GM23338 (cell line): ENCODE results near the gene MR1. TPM values are rescaled to one million over a fixed set of nuclear protein-coding genes. Genes with fewer than 3 reads are reported as not detected.

ENCODE experiments used
- ATAC-seq: fragments of 200-7000 bp; cut with Tn5 transposase; 3 replicates; pipeline ENCODE4 v1.9.1; 2020
- DNase-seq: peaks from one replicate; pipeline ENCODE4 v3.0.0-alpha.2; 2015; ENCODE audit warnings: low spot score
- H2AFZ ChIP-seq: fragments of 200-600 bp; sonication (generic); 2 replicates; pipeline ENCODE4 v1.8.0; 2016; ENCODE audit warnings: antibody characterized with exemption, mild to moderate bottlenecking, moderate library complexity
- H3F3A ChIP-seq: fragments of 200-600 bp; sonication (generic); replicated peaks from 2 replicates; pipeline ENCODE4 v1.8.0; 2017; ENCODE audit warnings: antibody characterized with exemption, mixed run types, low read depth
- H3K27ac ChIP-seq: fragments of 200-600 bp; sonication (generic); 2 replicates; pipeline ENCODE4 v1.6.1; 2016; ENCODE audit warnings: low read depth
- H3K27me3 ChIP-seq: fragments of 200-600 bp; sonication (generic); 2 replicates; pipeline ENCODE4 v1.8.0; 2016; ENCODE audit warnings: mild to moderate bottlenecking, mixed run types, moderate library complexity; ENCODE audit not compliant: insufficient read depth
- H3K36me3 ChIP-seq: fragments of 200-600 bp; sonication (generic); 2 replicates; pipeline ENCODE4 v1.8.0; 2016; ENCODE audit warnings: mild to moderate bottlenecking; ENCODE audit not compliant: insufficient read depth
- H3K4me1 ChIP-seq: fragments of 200-600 bp; sonication (generic); 2 replicates; pipeline ENCODE4 v1.8.0; 2016; ENCODE audit warnings: mild to moderate bottlenecking, moderate library complexity; ENCODE audit not compliant: insufficient read depth
- H3K4me2 ChIP-seq: fragments of 200-600 bp; sonication (generic); 2 replicates; pipeline ENCODE4 v1.7.1; 2017; ENCODE audit warnings: mixed run types
- H3K4me3 ChIP-seq: fragments of 200-600 bp; sonication (generic); 2 replicates; pipeline ENCODE4 v1.6.1; 2016; ENCODE audit warnings: mixed run types
- H3K79me2 ChIP-seq: fragments of 200-600 bp; sonication (generic); replicated peaks from 2 replicates; pipeline ENCODE4 v1.8.0; 2017; ENCODE audit warnings: mild to moderate bottlenecking; ENCODE audit not compliant: insufficient read depth
- H3K9me2 ChIP-seq: fragments of 200-600 bp; sonication (generic); 2 replicates; pipeline ENCODE4 v1.8.0; 2017; ENCODE audit not compliant: insufficient read depth
- H4K20me1 ChIP-seq: fragments of 200-600 bp; sonication (generic); replicated peaks from 2 replicates; pipeline ENCODE4 v1.8.0; 2017; ENCODE audit warnings: mild to moderate bottlenecking; ENCODE audit not compliant: insufficient read depth
- H3K27ac Mint-ChIP-seq: 2 replicates; pipeline ENCODE4 v1.8.0; 2020; ENCODE audit warnings: inconsistent platforms, mild to moderate bottlenecking, moderate library complexity, mixed read lengths
- H3K27me3 Mint-ChIP-seq: 3 replicates; pipeline ENCODE4 v1.8.0; 2022; ENCODE audit warnings: low read depth, mild to moderate bottlenecking, moderate library complexity, mixed read lengths, inconsistent platforms; ENCODE audit not compliant: insufficient read depth, poor library complexity
- H3K36me3 Mint-ChIP-seq: 3 replicates; pipeline ENCODE4 v1.8.0; 2021; ENCODE audit warnings: low read depth, mild to moderate bottlenecking, inconsistent platforms, moderate library complexity, mixed read lengths
- H3K4me1 Mint-ChIP-seq: 3 replicates; pipeline ENCODE4 v1.8.0; 2020; ENCODE audit warnings: mild to moderate bottlenecking, inconsistent platforms, mixed read lengths
- H3K4me3 Mint-ChIP-seq: 3 replicates; pipeline ENCODE4 v1.8.0; 2021; ENCODE audit warnings: moderate library complexity, mild to moderate bottlenecking, inconsistent platforms, mixed read lengths
- H3K9me3 Mint-ChIP-seq: 3 replicates; pipeline ENCODE4 v1.8.0; 2020; ENCODE audit warnings: moderate library complexity, mild to moderate bottlenecking, inconsistent platforms, mixed read lengths
- CREB1 ChIP-seq: fragments of 250-450 bp; sonication (Bioruptor Pico); IDR thresholded peaks from 2 replicates; pipeline ENCODE4 v1.5.0; 2020; ENCODE audit warnings: low read depth, mild to moderate bottlenecking, moderate library complexity
- ETS1 ChIP-seq: IDR thresholded peaks from 2 replicates; pipeline ENCODE4 v1.6.1; 2016; ENCODE audit warnings: antibody characterized with exemption
- EZH2 ChIP-seq: fragments of 200-600 bp; sonication (generic); IDR thresholded peaks from one replicate; pipeline ENCODE4 v1.8.0; 2017; ENCODE audit warnings: antibody characterized with exemption, mild to moderate bottlenecking, low read depth; ENCODE audit not compliant: unreplicated experiment
- EZH2phosphoT487 ChIP-seq: fragments of 200-600 bp; sonication (generic); IDR thresholded peaks from one replicate; pipeline ENCODE4 v1.8.1; 2018; ENCODE audit warnings: antibody characterized with exemption; ENCODE audit not compliant: unreplicated experiment
- NANOG ChIP-seq: IDR thresholded peaks from 2 replicates; pipeline ENCODE4 v1.6.1; 2016; ENCODE audit warnings: antibody characterized with exemption, borderline replicate concordance
- POLR2AphosphoS5 ChIP-seq: IDR thresholded peaks from 2 replicates; pipeline ENCODE4 v1.6.1; 2016; ENCODE audit warnings: antibody characterized with exemption, low read depth
- STAT1 ChIP-seq: IDR thresholded peaks from one replicate; pipeline ENCODE4 v1.6.1; 2016; ENCODE audit warnings: antibody characterized with exemption; ENCODE audit not compliant: unreplicated experiment
- ZNF462 ChIP-seq: fragments of 250-450 bp; sonication (Bioruptor Pico); IDR thresholded peaks from 2 replicates; pipeline ENCODE4 v1.5.0; 2020; ENCODE audit warnings: mild to moderate bottlenecking, moderate library complexity
- polyA plus RNA-seq: library from polyadenylated mRNA; unstranded; fragments of >200 nt; fragmentation: Nextera tagmentation; extraction: Ambion mirVana; gene quantifications from 2 replicates; pipeline ENCODE4 v1.2.1, GENCODE V29; 2016
- total RNA-seq: library from RNA; depleted of rRNA; stranded (reverse); fragments of >200 nt; shearing (Covaris generic); gene quantifications from 2 replicates; pipeline ENCODE4 v1.2.3, GENCODE V29; 2014

MR1 gene
- total and polyA plus RNA-seq, 2 experiments from 2014 or later, result 0.18 TPM; not detected in 1

GRCh38 chr1:180994262-180994661 is 39.5 kb upstream of the MR1 start (continued):
- TF ChIP-seq ZNF462 (CRISPR knock-in tag) (no peak), CREB1 (CRISPR knock-in tag) (no peak), POLR2AphosphoS5 (no peak)

- Histone ChIP-seq H2AFZ (no peak overlapping the region), H3F3A (no peaks in the 10 kb centered on the region), H3K9me2 (no peaks in the 10 kb centered on the region), H3K36me3 (peaks cover 4% of the 10 kb centered on the region; the same call in 1 of the 2 replicates), H3K4me3 (no peak overlapping the region), H3K27ac (no peak overlapping the region), H4K20me1 (peaks cover 17% of the 10 kb centered on the region), H3K4me1 (no peaks in the 10 kb centered on the region), H3K4me2 (no peak overlapping the region), H3K27me3 (no peaks in the 10 kb centered on the region), H3K79me2 (peaks cover 43% of the 10 kb centered on the region)
- Mint-ChIP-seq H3K4me1 (no peaks in the 10 kb centered on the region), H3K36me3 (peaks cover 35% of the 10 kb centered on the region), H3K4me3 (no peak overlapping the region), H3K9me3 (no peaks in the 10 kb centered on the region), H3K27ac (no peak overlapping the region), H3K27me3 (no peaks in the 10 kb centered on the region)
- DNase-seq (no peak), ATAC-seq (no peak)
- TF ChIP-seq POLR2AphosphoS5 (no peak), STAT1 (no peak), ZNF462 (CRISPR knock-in tag) (no peak), NANOG (no peak), ETS1 (no peak), EZH2 (no peak), EZH2phosphoT487 (no peak)
These were observed 35.8 kb upstream of the MR1 start for GRCh38 chr1:180997843-180998504.
